SK-N-MC (cell line): Measurements from ENCODE around the gene STK40.

Experiments
- EZH2 ChIP-seq: fragments of 200-600 bp; sonication (generic); IDR thresholded peaks from one replicate; pipeline ENCODE4 v1.6.1; 2017; ENCODE audit warnings: antibody characterized with exemption
- POLR2AphosphoS5 ChIP-seq: IDR thresholded peaks from 2 replicates; pipeline ENCODE4 v1.6.1; 2012; ENCODE audit warnings: mild to moderate bottlenecking, low read depth, low read length, borderline replicate concordance

- no peak for TF ChIP-seq EZH2
- TF ChIP-seq POLR2AphosphoS5, result peak; percentile 11; the same call in 1 of the 2 replicates
Observed at GRCh38 chr1:36322786-36323635, 62.7 kb downstream of the STK40 start.
